ENCODE results near the gene WDR7. TPM values are rescaled to one million over a fixed set of nuclear protein-coding genes. Genes with fewer than 3 reads are reported as not detected.
A peak's percentile ranks its signal among the peaks of the same experiment; 100 is the strongest.

Gene WDR7
- total and polyA plus RNA-seq, 2 of the 4 experiments (the other 2 are of a cell fraction), result 3.7 to 23.3 TPM

DNA sequence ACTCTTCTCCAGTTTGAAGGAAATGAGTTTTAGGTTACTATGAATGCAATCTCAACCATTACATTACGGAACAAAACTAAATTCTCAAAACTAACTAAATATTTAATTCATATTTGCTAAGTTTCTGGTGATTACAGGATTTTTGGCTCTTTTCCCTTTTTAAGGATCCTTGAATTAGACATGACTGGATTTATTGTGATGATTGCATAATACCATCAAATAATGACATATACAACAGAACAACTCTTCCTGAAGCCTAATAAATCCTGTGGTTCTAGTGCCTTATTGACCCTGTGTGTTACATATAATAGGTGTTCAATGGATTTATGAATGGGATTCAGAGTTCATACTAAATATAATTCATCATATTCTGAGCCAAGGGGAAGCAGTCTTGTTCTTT lies 90.5 kb downstream of the WDR7 start:
- Histone ChIP-seq H3K4ac (ENCODE audit: low read depth, low read length) (no peak overlapping the region), H3K36me3 (ENCODE audit: control insufficient read depth, insufficient read depth, low read length) (no peaks in the 10 kb centered on the region; the same call in 1 of the 2 replicates), H3K79me1 (ENCODE audit: low read depth in 1 of 2, low read length in 2 of 2) (no peaks in the 10 kb centered on the region)

More for the DNA sequence above, 90.5 kb downstream of the WDR7 start:
- Histone ChIP-seq H4K5ac (ENCODE audit: low read depth, low read length) (no peak overlapping the region), H4K91ac (ENCODE audit: insufficient read depth, low read depth, low read length) (no peak overlapping the region), H2BK15ac (ENCODE audit: low read depth, low read length) (no peak overlapping the region), H3K56ac (ENCODE audit: extremely low read depth, insufficient read depth, low read length) (no peak overlapping the region), H3K4me1 (ENCODE audit: control insufficient read depth, insufficient read depth, low read length) (no peaks in the 10 kb centered on the region), H3K27ac (ENCODE audit: insufficient read depth, low read length) (no peak overlapping the region), H3K14ac (replicated peaks; ENCODE audit: low read depth, low read length) (no peak overlapping the region), H3K4me2 (ENCODE audit: low read depth, low read length) (no peak overlapping the region), H3K23ac (ENCODE audit: low read depth, low read length) (no peak overlapping the region), H3K4me3 (ENCODE audit: insufficient read depth, low read depth, low read length) (no peak overlapping the region), H4K20me1 (ENCODE audit: insufficient read depth, low read length) (no peaks in the 10 kb centered on the region), H2AFZ (replicated peaks; ENCODE audit: low read length, poor library complexity) (no peak overlapping the region), H2AK9ac (replicated peaks; ENCODE audit: low read depth, low read length, poor library complexity) (no peak overlapping the region), H3K18ac (ENCODE audit: low read depth, low read length) (no peak overlapping the region), H2AK5ac (ENCODE audit: low read depth, low read length) (no peak overlapping the region), H3K27me3 (ENCODE audit: control insufficient read depth, insufficient read depth, low read length) (no peaks in the 10 kb centered on the region), H2BK20ac (ENCODE audit: low read depth, low read length) (no peak overlapping the region), H2BK5ac (ENCODE audit: low read depth, low read length, poor library complexity, severe bottlenecking) (no peak overlapping the region), H4K8ac (ENCODE audit: low read depth in 2 of 2, low read length in 2 of 2) (no peak overlapping the region), H3K9me3 (ENCODE audit: control insufficient read depth, insufficient read depth, low read length) (no peaks in the 10 kb centered on the region), H3K9me1 (ENCODE audit: insufficient read depth, low read length) (0 out of 2 replicates have a peak, but pooled peaks cover 3% of the 10 kb centered on the region), H2BK120ac (ENCODE audit: low read depth, low read length) (no peak overlapping the region), H3K9ac (ENCODE audit: low read depth, low read length) (no peak overlapping the region)
- ChIA-PET CTCF (no interaction called here), POLR2A (ENCODE audit: unreplicated experiment) (no interaction called here)
- TF ChIP-seq CHD1 (IDR thresholded peaks at IDR 0.05; ENCODE audit: low read depth, low read length) (no peak), POLR2A (IDR thresholded peaks at IDR 0.05; ENCODE audit: low read depth, low read length) (no peak), CEBPB (IDR thresholded peaks at IDR 0.05; ENCODE audit: low read depth, low read length) (peak; percentile 63)
- WGBS, 2 experiments (ENCODE audit: extremely low coverage in 2 of 2, insufficient read length in 1 of 2), result no CpG with 5 or more reads among the region's 1 CpG
- intact Hi-C loops (cut with micrococcal nuclease) (loop anchor here (10.0 kb wide), 1 partner anchor 473 kb away; no protein-coding TSS in a partner anchor), in situ Hi-C loops (cut with MboI; ENCODE audit: low sequenced_read_pairs) (loop anchor here (10.0 kb wide), 1 partner anchor 703 kb away; no protein-coding TSS in a partner anchor), dilution Hi-C loops (cut with HindIII; ENCODE audit: low sequenced_read_pairs, unreplicated experiment) (no loop called here)
- no TSS peak for BruUV-seq (replicated peaks)
- ATAC-seq (ENCODE audit: low read depth) (no peak), DNase-seq (no peak)
